Endometrial microvascular endothelial cells (primary cell): ENCODE data around the gene MTRR. TPM values are rescaled to one million over a fixed set of nuclear protein-coding genes. Genes with fewer than 3 reads are reported as not detected.
"Not testable (repeated sequence)": the region's sequence is repeated elsewhere in the genome, so short reads cannot be mapped to it uniquely, and the experiment has no call there.

ENCODE experiments used
- in situ Hi-C: cut with HindIII; loops from 2 replicates; pipeline ENCODE4 v1.10.0; 2017; ENCODE audit warnings: low sequenced_read_pairs, low pct_unique_long_range_greater_than_20kb; ENCODE audit errors: inconsistent ontology term
- total RNA-seq: library from RNA; depleted of rRNA; stranded (reverse); fragments of >200 nt; gene quantifications from one replicate; pipeline ENCODE4 v1.2.3, GENCODE V29; 2015; ENCODE audit errors: inconsistent ontology term

MTRR gene
- total RNA-seq, 1 donor from 2014 or later = 26.9 TPM

- in situ Hi-C loops = no loop called here
Measured at GRCh38 chr5:7884491-7885267, 15.7 kb downstream of the MTRR start.

- in situ Hi-C loops = no loop called here
Measured at GRCh38 chr5:7886849-7887475, 18.0 kb downstream of the MTRR start.

- in situ Hi-C loops = no loop called here
Measured at GRCh38 chr5:7888901-7889300, 20.0 kb downstream of the MTRR start.

- in situ Hi-C loops = no loop called here
Measured at GRCh38 chr5:7894439-7894838, 25.5 kb downstream of the MTRR start.

- in situ Hi-C loops = no loop called here
Measured at GRCh38 chr5:7894860-7895259, 25.9 kb downstream of the MTRR start.

GRCh38 chr5:7897014-7897600, 28.2 kb downstream of the MTRR start:
- in situ Hi-C loops = no loop called here

- in situ Hi-C loops = no loop called here
Measured at GRCh38 chr5:7902201-7902600, 33.3 kb downstream of the MTRR start.

GRCh38 chr5:7902666-7903625, 34.0 kb downstream of the MTRR start:
- in situ Hi-C loops = no loop called here

GRCh38 chr5:7904170-7904569, 35.2 kb downstream of the MTRR start:
- in situ Hi-C loops = no loop called here

- in situ Hi-C loops = no loop called here
Measured at GRCh38 chr5:7907612-7908011, 38.7 kb downstream of the MTRR start.

GRCh38 chr5:7908317-7908716, 39.4 kb downstream of the MTRR start:
- in situ Hi-C loops = no loop called here

- in situ Hi-C loops = no loop called here
Measured at GRCh38 chr5:7910738-7911428, 41.9 kb downstream of the MTRR start.

GRCh38 chr5:7911429-7911771, 42.5 kb downstream of the MTRR start:
- in situ Hi-C loops = not testable (repeated sequence)

- in situ Hi-C loops = no loop called here
Measured at GRCh38 chr5:7916171-7916804, 47.3 kb downstream of the MTRR start.

- in situ Hi-C loops = no loop called here
Measured at GRCh38 chr5:7917130-7918123, 48.5 kb downstream of the MTRR start.

- in situ Hi-C loops = no loop called here
Measured at GRCh38 chr5:7925961-7926695, 57.2 kb downstream of the MTRR start.

GRCh38 chr5:7926720-7927119, 57.8 kb downstream of the MTRR start:
- in situ Hi-C loops = no loop called here
